K562 (cell line): Measurements from ENCODE around the gene LRRC51. TPM values are rescaled to one million over a fixed set of nuclear protein-coding genes. Genes with fewer than 3 reads are reported as not detected.
A peak's percentile ranks its signal among the peaks of the same experiment; 100 is the strongest.

Source experiments
- ATAC-seq: fragments of 200-7000 bp; cut with Tn5 transposase; 3 replicates; pipeline ENCODE4 v1.9.1; 2020; ENCODE audit warnings: moderate library complexity
- BruUV-seq: library from RNA; stranded (reverse); fragments of 400-500 nt; replicated peaks from 2 replicates; lab custom pipeline; 2021; lab: Mats Ljungman, UMichigan
- CTCF ChIA-PET: fragments of 300-600 bp; formaldehyde crosslinking; extraction: SDS; loops from one replicate; lab custom pipeline; 2021; ENCODE audit warnings: low intra/inter-chr PET ratio; lab: Yijun Ruan, JAX
- POLR2A ChIA-PET: fragments of 300-600, 350-650 bp; sonication (Branson Sonifier 250); formaldehyde crosslinking; extraction: SDS; loops from one replicate; lab custom pipeline; 2021; ENCODE audit warnings: antibody characterized with exemption, inconsistent platforms; lab: Yijun Ruan, JAX
- DNase-seq, 4 experiments: peaks; one replicate each; pipeline versions ENCODE4 v3.0.0 to v3.0.0-alpha.2; 2011 to 2018; ENCODE audit warnings: low spot score in 3 of 4, mixed read lengths in 3 of 4; ENCODE audit errors: extremely low read depth in 1 of 4
- FAIRE-seq: peaks from 2 replicates; lab custom pipeline; 2011; peaks lifted over from hg19 to GRCh38; lab: Jason Lieb, UNC
- H2AFZ ChIP-seq: 2 replicates; pipeline ENCODE4 v1.6.0; 2011; ENCODE audit warnings: low read depth, low read length, control low read depth, inconsistent platforms
- H3K27ac ChIP-seq: fragments of 200-600 bp; 3 replicates; pipeline ENCODE4 v1.8.0; 2011; ENCODE audit warnings: low read depth, mild to moderate bottlenecking, control low read depth, inconsistent platforms, low read length, moderate library complexity, mixed read lengths; ENCODE audit errors: extremely low read depth
- H3K27me3 ChIP-seq, 2 experiments: fragments of 300-600 bp in 1 of 2; 2 replicates in 1 of 2; 3 replicates in 1 of 2; pipeline versions ENCODE4 v1.6.0 to v1.8.0; 2011; ENCODE audit warnings: inconsistent platforms in 2 of 2, low read length in 2 of 2, mild to moderate bottlenecking in 1 of 2, mixed read lengths in 1 of 2, moderate library complexity in 1 of 2; ENCODE audit not compliant: control insufficient read depth in 2 of 2, insufficient read depth in 2 of 2
- H3K36me3 ChIP-seq: fragments of 300-600 bp; 3 replicates; pipeline ENCODE4 v1.8.0; 2011; ENCODE audit warnings: mild to moderate bottlenecking, low read length, inconsistent platforms; ENCODE audit not compliant: control insufficient read depth, insufficient read depth
- H3K4me1 ChIP-seq, 2 experiments: fragments of 200-600 bp in 1 of 2; replicated peaks in 1 of 2; 2 replicates in 1 of 2; 3 replicates in 1 of 2; pipeline versions ENCODE4 v1.5.1 to v1.8.0; 2011; ENCODE audit warnings: inconsistent platforms in 2 of 2, low read length in 2 of 2, mild to moderate bottlenecking in 1 of 2, mixed read lengths in 1 of 2, moderate library complexity in 1 of 2; ENCODE audit not compliant: control insufficient read depth in 2 of 2, insufficient read depth in 2 of 2
- H3K4me2 ChIP-seq: 2 replicates; pipeline ENCODE4 v1.6.1; 2011; ENCODE audit warnings: low read length, control low read depth, inconsistent platforms, mixed read lengths; ENCODE audit not compliant: insufficient read depth
- H3K4me3 ChIP-seq: fragments of 200-600 bp; sonication (generic), shearing (Covaris generic); 2 replicates; pipeline ENCODE4 v1.5.1; 2016; ENCODE audit warnings: control low read depth, inconsistent platforms
- H3K79me2 ChIP-seq: fragments of 200-600 bp; 3 replicates; pipeline ENCODE4 v1.8.0; 2011; ENCODE audit warnings: low read length, inconsistent platforms; ENCODE audit not compliant: control insufficient read depth, insufficient read depth
- H3K9ac ChIP-seq, 2 experiments: 2 replicates each; pipeline versions ENCODE4 v1.6.0 to v1.6.1; 2011; ENCODE audit warnings: low read depth in 2 of 2, low read length in 2 of 2, control low read depth in 1 of 2, inconsistent platforms in 1 of 2, mild to moderate bottlenecking in 1 of 2, mixed read lengths in 1 of 2; ENCODE audit not compliant: insufficient read depth in 1 of 2
- H3K9me1 ChIP-seq: one replicate; pipeline ENCODE4 v1.6.0; 2011; ENCODE audit warnings: inconsistent platforms, mild to moderate bottlenecking, low read length, moderate library complexity; ENCODE audit not compliant: control insufficient read depth, insufficient read depth
- H3K9me3 ChIP-seq: replicated peaks from 2 replicates; pipeline ENCODE4 v1.5.1; 2011; ENCODE audit warnings: low read depth, low read length, inconsistent platforms; ENCODE audit not compliant: control insufficient read depth, insufficient read depth
- H4K20me1 ChIP-seq: replicated peaks from 2 replicates; pipeline ENCODE4 v1.6.1; 2011; ENCODE audit warnings: low read length, inconsistent platforms, mixed read lengths; ENCODE audit not compliant: control insufficient read depth, insufficient read depth
- BRF1 ChIP-seq: IDR thresholded peaks from 3 replicates; pipeline ENCODE4 v1.6.1; 2011; ENCODE audit warnings: borderline replicate concordance, mild to moderate bottlenecking; ENCODE audit not compliant: insufficient read length; ENCODE audit errors: extremely low read depth
- ELF4 ChIP-seq: fragments of 450-650 bp; formaldehyde crosslinking; IDR thresholded peaks from 2 replicates; pipeline ENCODE4 v1.4.0; 2022; ENCODE audit warnings: missing genetic modification characterization
- FOXJ2 ChIP-seq: fragments of 200-800 bp; sonication (Bioruptor generic); IDR thresholded peaks from 2 replicates; pipeline ENCODE4 v1.6.1; 2016; ENCODE audit warnings: missing genetic modification characterization, missing compliant biosample characterization
- HES1 ChIP-seq: fragments of 450-650 bp; IDR thresholded peaks from 2 replicates; pipeline ENCODE4 v1.6.1; 2016; ENCODE audit warnings: low read depth, mild to moderate bottlenecking, moderate library complexity
- MEF2D ChIP-seq: conservative IDR thresholded peaks from 2 replicates; pipeline ENCODE4 v1.6.1; 2016; ENCODE audit warnings: low read depth, missing genetic modification characterization, missing compliant biosample characterization
- RFX1 ChIP-seq: fragments of 450-650 bp; IDR thresholded peaks from 2 replicates; pipeline ENCODE4 v1.6.1; 2016; ENCODE audit warnings: mild to moderate bottlenecking, moderate library complexity
- SPI1 ChIP-seq: IDR thresholded peaks from 2 replicates; pipeline ENCODE4 v1.6.1; 2011; ENCODE audit warnings: low read depth, low read length, control low read depth, borderline replicate concordance
- ZNF175 ChIP-seq: fragments of 200-800 bp; sonication (Bioruptor generic); IDR thresholded peaks from 2 replicates; pipeline ENCODE4 v1.6.1; 2016; ENCODE audit warnings: low read depth, mild to moderate bottlenecking, missing genetic modification characterization, missing compliant biosample characterization
- ZNF184 ChIP-seq: sonication (generic); formaldehyde crosslinking; IDR thresholded peaks from 2 replicates; pipeline ENCODE4 v1.5.0; 2020; ENCODE audit warnings: missing genetic modification reagents
- ZNF384 ChIP-seq: IDR thresholded peaks from 2 replicates; pipeline ENCODE4 v1.6.1; 2012; ENCODE audit warnings: low read depth, low read length, improper control_type of control experiment
- WGBS: fragments of 100-300 bp; shearing (Covaris generic); methylation state at CpG from one replicate; pipeline ENCODE4 v1.1.6; 2016; ENCODE audit warnings: low coverage, mixed read lengths; ENCODE audit not compliant: insufficient coverage; ENCODE audit errors: missing lambda C conversion rate; 5-methylcytosine and 5-hydroxymethylcytosine counted together
- in situ Hi-C: fragments of 300-500 bp; cut with MboI; formaldehyde crosslinking; loops from 4 replicates; pipeline ENCODE4 v1.15.0; 2018; ENCODE audit warnings: inconsistent platforms, mixed read lengths
- intact Hi-C: fragments of 100-400 bp; cut with micrococcal nuclease; formaldehyde crosslinking; loops from 2 replicates; pipeline ENCODE4 v1.14.2; 2022
- polyA plus RNA-seq, 8 experiments: library from polyadenylated mRNA; depleted of rRNA in 4 of 8; stranded (reverse) in 5 of 8; unstranded in 3 of 8; fragments of >200 nt; fragmentation: Nextera tagmentation in 2 of 8; fragmentation: Illumina TruSeq in 1 of 8; extraction: Ambion mirVana in 2 of 8; extraction: Trizol in 1 of 8; gene quantifications; 2 replicates each; pipeline versions ENCODE4 v1.2.1 to v1.2.3, GENCODE V29; 2011 to 2014; ENCODE audit warnings: inconsistent platforms in 1 of 8, missing spikeins in 1 of 8
- total RNA-seq, 7 experiments: library from RNA; depleted of rRNA in 6 of 7; stranded (reverse); fragments of >200 nt in 6 of 7; fragmentation: Illumina TruSeq in 2 of 7; extraction: Trizol in 2 of 7; gene quantifications; 2 replicates each; pipeline versions ENCODE4 v1.2.1 to v1.2.3, GENCODE V29; 2011 to 2021; ENCODE audit warnings: low replicate concordance in 1 of 7

LRRC51 gene
- total and polyA plus RNA-seq, 9 of the 15 experiments (the other 6 are each of a cell fraction or from before 2014, with no cell fraction given) = 4.7 to 10.6 (median 5.6) TPM

- H3K9me3 ChIP-seq = no peaks in the 10 kb centered on the region
- in situ Hi-C loops = no loop called here
- H3K4me3 ChIP-seq = no peak overlapping the region
- BruUV-seq = no TSS peak
- no peak for DNase-seq
- FAIRE-seq = no peak
- H3K4me2 ChIP-seq = no peak overlapping the region
- no peaks in the 10 kb centered on the region for H3K27me3 ChIP-seq
- no peak for ATAC-seq
- peaks cover 6 to 12% of the 10 kb centered on the region in 2 experiments; a peak in 3 of 5 replicates for H3K4me1 ChIP-seq
- H3K79me2 ChIP-seq = peaks cover 17% of the 10 kb centered on the region
- no peaks in the 10 kb centered on the region for H3K9me1 ChIP-seq
- ChIA-PET POLR2A (interaction anchor here (3.2 kb wide), 1 partner anchor 11 kb away, joined by 12 read pairs; no protein-coding TSS in a partner anchor), CTCF (no interaction called here)
- intact Hi-C loops = no loop called here
- 8% methylated on average over 2 of the region's 2 CpGs for WGBS
- no peak overlapping the region for H2AFZ ChIP-seq
- TF ChIP-seq ZNF384 = no peak
- no peak for TF ChIP-seq ELF4
- peak; percentile 35; the same call in 1 of the 2 replicates for TF ChIP-seq RFX1
- TF ChIP-seq FOXJ2 = peak; percentile 63; the same call in 1 of the 2 replicates
- TF ChIP-seq ZNF175 (CRISPR knock-in tag) = no peak
- H3K27ac ChIP-seq = no peak overlapping the region
- peaks cover 9% of the 10 kb centered on the region for H3K36me3 ChIP-seq
- peaks cover 4% of the 10 kb centered on the region; the same call in 1 of the 2 replicates for H4K20me1 ChIP-seq
- H3K9ac ChIP-seq = no peak overlapping the region
Observed at GRCh38 chr11:72083414-72083813, 2.8 kb downstream of the LRRC51 start.

- no peak overlapping the region for H3K4me3 ChIP-seq
- no peak overlapping the region for H3K4me2 ChIP-seq
- H3K27ac ChIP-seq = no peak overlapping the region
- intact Hi-C loops = no loop called here
- peaks cover 5% of the 10 kb centered on the region; the same call in 1 of the 2 replicates for H4K20me1 ChIP-seq
- no peak for DNase-seq
- no peak overlapping the region for H2AFZ ChIP-seq
- H3K79me2 ChIP-seq = peaks cover 10% of the 10 kb centered on the region
- no peak for FAIRE-seq
- TF ChIP-seq ZNF184 (CRISPR knock-in tag) (no peak), BRF1 (no peak), HES1 (no peak), MEF2D (no peak), SPI1 (no peak)
- H3K9me3 ChIP-seq = no peaks in the 10 kb centered on the region
- no peaks in the 10 kb centered on the region for H3K9me1 ChIP-seq
- ChIA-PET CTCF (no interaction called here), POLR2A (interaction anchor here (0.6 to 3.2 kb wide), 3 partner anchors 11 to 22 kb away, joined by 3 to 12 read pairs (median 3); partner anchors contain the start of gene TOMT)
- no peak for ATAC-seq
- H3K36me3 ChIP-seq = peaks cover 14% of the 10 kb centered on the region
- in situ Hi-C loops = no loop called here
- H3K27me3 ChIP-seq = no peaks in the 10 kb centered on the region
- H3K9ac ChIP-seq = no peak overlapping the region
- H3K4me1 ChIP-seq = peaks cover 6 to 12% of the 10 kb centered on the region in 2 experiments; a peak in 3 of 5 replicates
- WGBS = 53% methylated on average over 4 of the region's 4 CpGs
- no TSS peak for BruUV-seq
Observed at GRCh38 chr11:72084076-72084475, 3.4 kb downstream of the LRRC51 start.
